NB4 (cell line): ENCODE results near the gene CHEK1.

Experiments used
- TF ChIP-seq, protein P1 (sequence below): IDR thresholded peaks from one replicate; pipeline ENCODE4 v1.5.1; 2012; ENCODE audit warnings: low read depth, low read length
- TF ChIP-seq, protein P2 (sequence below): IDR thresholded peaks from 2 replicates; pipeline ENCODE4 v1.6.1; 2011; ENCODE audit warnings: low read depth, low read length

DNA sequence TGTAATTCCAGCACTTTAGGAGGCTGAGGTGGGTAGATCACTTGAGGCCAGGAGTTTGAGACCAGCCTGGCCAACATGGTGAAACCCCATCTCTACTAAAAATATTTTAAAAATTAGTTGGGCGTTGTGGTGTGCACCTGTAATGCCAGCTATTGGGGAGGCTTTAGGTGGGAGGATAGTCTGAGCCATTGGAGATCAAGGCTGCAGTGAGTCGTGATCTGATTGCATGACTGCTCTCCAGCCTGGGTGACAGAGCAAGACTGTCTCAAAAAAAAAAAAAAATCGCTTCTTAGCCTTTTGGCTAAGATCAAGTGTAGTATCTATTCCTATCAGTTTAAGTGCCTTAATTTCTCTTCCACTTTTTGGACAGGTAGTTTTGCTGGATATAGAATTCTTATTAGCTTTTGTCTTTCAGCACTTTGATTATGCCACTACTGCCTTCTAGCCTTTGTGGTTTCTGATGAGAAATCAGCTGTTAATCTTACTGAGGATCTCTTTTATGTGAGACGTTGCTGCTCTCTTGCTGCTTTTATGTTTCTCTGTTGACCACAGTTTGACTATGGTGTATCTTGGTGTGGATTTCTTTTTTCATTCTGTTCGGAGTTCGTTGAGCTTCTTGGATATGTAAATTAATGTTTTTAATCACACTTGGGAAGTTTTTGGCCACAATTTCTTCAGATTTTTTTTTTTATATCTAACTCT is 24.7 kb downstream of the CHEK1 start:
- TF ChIP-seq, protein P1, sequence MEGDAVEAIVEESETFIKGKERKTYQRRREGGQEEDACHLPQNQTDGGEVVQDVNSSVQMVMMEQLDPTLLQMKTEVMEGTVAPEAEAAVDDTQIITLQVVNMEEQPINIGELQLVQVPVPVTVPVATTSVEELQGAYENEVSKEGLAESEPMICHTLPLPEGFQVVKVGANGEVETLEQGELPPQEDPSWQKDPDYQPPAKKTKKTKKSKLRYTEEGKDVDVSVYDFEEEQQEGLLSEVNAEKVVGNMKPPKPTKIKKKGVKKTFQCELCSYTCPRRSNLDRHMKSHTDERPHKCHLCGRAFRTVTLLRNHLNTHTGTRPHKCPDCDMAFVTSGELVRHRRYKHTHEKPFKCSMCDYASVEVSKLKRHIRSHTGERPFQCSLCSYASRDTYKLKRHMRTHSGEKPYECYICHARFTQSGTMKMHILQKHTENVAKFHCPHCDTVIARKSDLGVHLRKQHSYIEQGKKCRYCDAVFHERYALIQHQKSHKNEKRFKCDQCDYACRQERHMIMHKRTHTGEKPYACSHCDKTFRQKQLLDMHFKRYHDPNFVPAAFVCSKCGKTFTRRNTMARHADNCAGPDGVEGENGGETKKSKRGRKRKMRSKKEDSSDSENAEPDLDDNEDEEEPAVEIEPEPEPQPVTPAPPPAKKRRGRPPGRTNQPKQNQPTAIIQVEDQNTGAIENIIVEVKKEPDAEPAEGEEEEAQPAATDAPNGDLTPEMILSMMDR: no peak
- TF ChIP-seq, protein P2, sequence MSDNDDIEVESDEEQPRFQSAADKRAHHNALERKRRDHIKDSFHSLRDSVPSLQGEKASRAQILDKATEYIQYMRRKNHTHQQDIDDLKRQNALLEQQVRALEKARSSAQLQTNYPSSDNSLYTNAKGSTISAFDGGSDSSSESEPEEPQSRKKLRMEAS: no peak
